ENCODE results near the gene LTN1. TPM values are rescaled to one million over a fixed set of nuclear protein-coding genes. Genes with fewer than 3 reads are reported as not detected.

The LTN1 gene
- polyA plus RNA-seq, 3 donors, result 6.0 to 14.0 (median 11.7) TPM

- Mint-ChIP-seq H3K9me3 (peaks cover 0 to 4% (median 2%) of the 10 kb centered on the region in 7 donors), H3K4me1 (peaks cover 2% of the 10 kb centered on the region), H3K27me3 (ENCODE audit: low read depth in 3 of 3) (peaks cover 0 to 1% (median 0%) of the 10 kb centered on the region in 3 donors), H3K4me3 (no peak overlapping the region), H3K36me3 (peaks cover 8 to 18% of the 10 kb centered on the region in 2 donors), H3K27ac (no peak overlapping the region)
- no peak overlapping the region for H3K27ac ChIP-seq (ENCODE audit: low read depth in 1 of 2, low read length in 2 of 2)
- H3K27me3 ChIP-seq (ENCODE audit: control insufficient read depth in 2 of 2, insufficient read depth in 2 of 2, low read length in 2 of 2), result no peaks in the 10 kb centered on the region
- TF ChIP-seq CTCF (IDR thresholded peaks at IDR 0.05), result no peak
- no peaks in the 10 kb centered on the region for H3K79me2 ChIP-seq (ENCODE audit: insufficient read depth, low read length)
- H3K9ac ChIP-seq (ENCODE audit: insufficient read depth, low read length, poor library complexity, severe bottlenecking), result no peak overlapping the region
- peaks cover 2 to 4% of the 10 kb centered on the region in 2 donors for H3K36me3 ChIP-seq (replicated peaks in 1 of 2; ENCODE audit: control insufficient read depth in 1 of 2, insufficient read depth in 2 of 2, low read length in 2 of 2)
- no peak overlapping the region for H2AFZ ChIP-seq (ENCODE audit: insufficient read depth, low read depth, low read length, poor library complexity, severe bottlenecking)
- no peaks in the 10 kb centered on the region for H3K9me3 ChIP-seq (replicated peaks in 1 of 2; ENCODE audit: control insufficient read depth in 1 of 2, insufficient read depth in 1 of 2, low read length in 2 of 2)
- 100% methylated on average over 1 of the region's 3 CpGs for WGBS (ENCODE audit: insufficient coverage)
- H3K4me3 ChIP-seq (replicated peaks in 1 of 3; ENCODE audit: low read depth in 2 of 3, low read length in 3 of 3), result no peak overlapping the region
- H3K4me1 ChIP-seq (ENCODE audit: control insufficient read depth in 1 of 2, insufficient read depth in 2 of 2, low read length in 2 of 2), result peaks cover 8% of the 10 kb centered on the region in 2 donors
- no peak overlapping the region for H3K4me2 ChIP-seq (replicated peaks; ENCODE audit: extremely low read depth, low read length, poor library complexity, severe bottlenecking)
- no peak for DNase-seq
- intact Hi-C loops (cut with micrococcal nuclease), result no loop called here
- no peaks in the 10 kb centered on the region for H4K20me1 ChIP-seq (ENCODE audit: insufficient read depth, low read length)
Observed at GRCh38 chr21:29007135-29007534, 14.5 kb upstream of the LTN1 start.

GRCh38 chr21:29005696-29006095 is 13.0 kb upstream of the LTN1 start:
- H3K4me2 ChIP-seq (replicated peaks; ENCODE audit: extremely low read depth, low read length, poor library complexity, severe bottlenecking), result no peak overlapping the region
- H3K27ac Mint-ChIP-seq, result peak overlapping the region in 1 of 7 donors; percentile 6
- peaks cover 8% of the 10 kb centered on the region in 2 donors for H3K4me1 ChIP-seq (ENCODE audit: control insufficient read depth in 1 of 2, insufficient read depth in 2 of 2, low read length in 2 of 2)
- no CpG with 5 or more reads among the region's 6 CpGs for WGBS (ENCODE audit: insufficient coverage)
- no peak for TF ChIP-seq CTCF (IDR thresholded peaks at IDR 0.05)
- no peaks in the 10 kb centered on the region for H3K79me2 ChIP-seq (ENCODE audit: insufficient read depth, low read length)
- peaks cover 8 to 18% of the 10 kb centered on the region in 2 donors for H3K36me3 Mint-ChIP-seq
- H3K27me3 Mint-ChIP-seq (ENCODE audit: low read depth in 3 of 3), result peaks cover 0 to 1% (median 0%) of the 10 kb centered on the region in 3 donors
- H3K4me1 Mint-ChIP-seq, result peaks cover 2% of the 10 kb centered on the region
- intact Hi-C loops (cut with micrococcal nuclease), result no loop called here
- H3K9me3 Mint-ChIP-seq, result peaks cover 0 to 3% (median 0%) of the 10 kb centered on the region in 7 donors
- DNase-seq, result no peak
- no peak overlapping the region for H3K4me3 Mint-ChIP-seq
- H4K20me1 ChIP-seq (ENCODE audit: insufficient read depth, low read length), result no peaks in the 10 kb centered on the region
- H3K27ac ChIP-seq (ENCODE audit: low read depth in 1 of 2, low read length in 2 of 2), result no peak overlapping the region
- no peak overlapping the region for H2AFZ ChIP-seq (ENCODE audit: insufficient read depth, low read depth, low read length, poor library complexity, severe bottlenecking)
- H3K9me3 ChIP-seq (replicated peaks in 1 of 2; ENCODE audit: control insufficient read depth in 1 of 2, insufficient read depth in 1 of 2, low read length in 2 of 2), result no peaks in the 10 kb centered on the region
- peaks cover 2 to 4% of the 10 kb centered on the region in 2 donors for H3K36me3 ChIP-seq (replicated peaks in 1 of 2; ENCODE audit: control insufficient read depth in 1 of 2, insufficient read depth in 2 of 2, low read length in 2 of 2)
- no peaks in the 10 kb centered on the region for H3K27me3 ChIP-seq (ENCODE audit: control insufficient read depth in 2 of 2, insufficient read depth in 2 of 2, low read length in 2 of 2)
- H3K9ac ChIP-seq (ENCODE audit: insufficient read depth, low read length, poor library complexity, severe bottlenecking), result no peak overlapping the region
- H3K4me3 ChIP-seq (replicated peaks in 1 of 3; ENCODE audit: low read depth in 2 of 3, low read length in 3 of 3), result no peak overlapping the region
